GM13976 (cell line): ENCODE results near the gene ME3.

ENCODE experiments used
- DNase-seq: peaks from one replicate; pipeline ENCODE4 v3.0.0; 2012; ENCODE audit warnings: low spot score
- in situ Hi-C: fragments of 300-500 bp; cut with MboI; formaldehyde crosslinking; loops from one replicate; pipeline ENCODE4 v1.12.0; 2022; ENCODE audit warnings: low sequenced_read_pairs, mixed read lengths, inconsistent platforms; ENCODE audit not compliant: unreplicated experiment
- TF ChIP-seq, protein P1 (sequence below): IDR thresholded peaks from 2 replicates; pipeline ENCODE4 v1.5.1; 2012; ENCODE audit warnings: borderline replicate concordance, mild to moderate bottlenecking; ENCODE audit not compliant: insufficient read depth; ENCODE audit errors: extremely low read depth, missing control alignments, control extremely low read depth

ME3 gene

DNA sequence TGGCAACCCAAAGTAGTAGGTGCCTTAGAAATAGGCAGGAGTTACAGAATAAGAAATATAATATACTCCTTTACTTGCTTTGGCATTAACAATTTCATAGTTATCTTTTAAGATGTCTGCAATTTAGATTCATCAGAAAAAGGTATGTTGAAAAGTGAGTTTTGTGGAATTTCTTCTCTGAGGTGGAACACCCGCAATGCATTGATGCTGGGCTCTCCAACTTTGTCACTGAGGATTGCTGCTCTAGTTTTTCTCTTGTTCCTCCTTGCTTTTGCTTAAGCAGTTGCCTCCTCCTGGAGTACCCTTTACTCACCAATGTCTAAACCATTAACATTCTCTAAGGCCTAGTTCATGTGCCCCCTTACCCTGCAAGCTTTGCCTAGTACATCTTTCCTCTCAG is 14.1 kb upstream of the ME3 start:
- DNase-seq = no peak
- in situ Hi-C loops = no loop called here
- TF ChIP-seq, protein P1, sequence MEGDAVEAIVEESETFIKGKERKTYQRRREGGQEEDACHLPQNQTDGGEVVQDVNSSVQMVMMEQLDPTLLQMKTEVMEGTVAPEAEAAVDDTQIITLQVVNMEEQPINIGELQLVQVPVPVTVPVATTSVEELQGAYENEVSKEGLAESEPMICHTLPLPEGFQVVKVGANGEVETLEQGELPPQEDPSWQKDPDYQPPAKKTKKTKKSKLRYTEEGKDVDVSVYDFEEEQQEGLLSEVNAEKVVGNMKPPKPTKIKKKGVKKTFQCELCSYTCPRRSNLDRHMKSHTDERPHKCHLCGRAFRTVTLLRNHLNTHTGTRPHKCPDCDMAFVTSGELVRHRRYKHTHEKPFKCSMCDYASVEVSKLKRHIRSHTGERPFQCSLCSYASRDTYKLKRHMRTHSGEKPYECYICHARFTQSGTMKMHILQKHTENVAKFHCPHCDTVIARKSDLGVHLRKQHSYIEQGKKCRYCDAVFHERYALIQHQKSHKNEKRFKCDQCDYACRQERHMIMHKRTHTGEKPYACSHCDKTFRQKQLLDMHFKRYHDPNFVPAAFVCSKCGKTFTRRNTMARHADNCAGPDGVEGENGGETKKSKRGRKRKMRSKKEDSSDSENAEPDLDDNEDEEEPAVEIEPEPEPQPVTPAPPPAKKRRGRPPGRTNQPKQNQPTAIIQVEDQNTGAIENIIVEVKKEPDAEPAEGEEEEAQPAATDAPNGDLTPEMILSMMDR = no peak

DNA sequence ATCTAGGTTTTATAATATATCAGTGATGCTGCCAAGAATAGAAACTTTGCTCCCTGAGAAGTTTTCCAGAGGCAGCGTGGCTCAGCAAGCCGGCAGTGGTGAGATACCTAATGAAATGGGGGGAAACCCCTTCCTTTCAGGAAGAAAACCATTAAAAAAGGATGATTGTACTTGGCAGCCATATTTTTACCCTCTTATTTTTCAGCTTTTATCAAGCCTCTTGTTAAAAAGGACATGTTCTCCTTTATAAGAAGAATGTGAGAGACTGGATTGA is 9.0 kb upstream of the ME3 start:
- no peak for DNase-seq
- TF ChIP-seq, protein P1 = no peak
- in situ Hi-C loops = no loop called here

DNA sequence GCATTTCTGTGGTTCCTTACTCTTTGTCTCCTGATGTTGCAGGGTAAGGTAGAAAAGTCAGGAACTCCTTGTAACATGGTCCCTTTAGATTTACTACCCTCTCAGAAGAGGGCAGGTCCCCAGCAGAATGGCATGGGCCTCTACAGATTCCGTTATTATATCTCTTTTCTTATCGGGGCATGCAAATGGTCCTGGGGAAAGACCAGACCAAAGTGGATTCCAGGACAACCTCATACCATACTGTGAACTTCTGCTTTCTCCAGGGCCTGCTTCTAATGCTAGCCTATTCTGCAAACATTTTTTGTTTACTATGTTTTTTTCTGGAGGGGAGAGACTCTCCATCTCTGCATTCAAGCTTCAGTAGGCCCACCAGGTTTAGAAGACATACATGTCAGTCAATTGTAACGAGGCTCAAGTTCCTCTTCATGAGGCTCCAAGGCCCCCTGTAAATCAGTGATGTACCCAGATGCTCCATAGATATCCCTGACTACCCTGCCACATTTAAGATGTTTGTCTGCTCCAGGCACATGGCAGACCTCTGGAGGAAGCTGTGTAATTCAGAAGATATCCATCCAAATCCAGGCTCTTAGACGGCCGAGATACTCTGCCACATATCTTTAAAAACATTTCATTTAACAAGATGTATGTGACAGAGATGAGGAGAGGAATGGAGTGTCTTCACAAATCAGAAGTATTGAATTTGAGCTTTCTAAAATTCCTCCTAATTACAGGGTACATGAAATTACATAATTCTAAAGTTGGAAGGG is 8.5 kb upstream of the ME3 start:
- no peak for DNase-seq
- TF ChIP-seq, protein P1 = no peak
- in situ Hi-C loops = no loop called here

DNA sequence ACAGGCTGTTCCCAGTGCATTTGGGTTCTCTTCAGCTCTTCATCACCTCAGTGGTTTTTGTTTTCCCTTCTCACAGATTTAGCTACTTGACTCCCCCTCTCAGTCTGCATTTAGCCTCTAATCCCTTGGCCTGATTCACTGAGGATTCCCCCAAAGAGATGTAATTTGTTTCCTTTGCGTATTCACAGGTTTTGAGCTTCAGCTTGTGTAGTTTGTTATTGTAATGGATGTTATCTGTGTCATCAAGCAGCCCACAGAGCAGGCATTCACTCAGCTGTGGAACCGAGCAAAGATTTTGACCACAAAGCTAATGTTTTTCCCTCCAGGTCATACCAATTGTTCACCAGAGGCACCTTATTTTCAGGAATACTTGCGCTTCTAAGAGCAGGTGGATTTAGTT is 6.4 kb upstream of the ME3 start:
- TF ChIP-seq, protein P1 = no peak
- in situ Hi-C loops = no loop called here
- no peak for DNase-seq

DNA sequence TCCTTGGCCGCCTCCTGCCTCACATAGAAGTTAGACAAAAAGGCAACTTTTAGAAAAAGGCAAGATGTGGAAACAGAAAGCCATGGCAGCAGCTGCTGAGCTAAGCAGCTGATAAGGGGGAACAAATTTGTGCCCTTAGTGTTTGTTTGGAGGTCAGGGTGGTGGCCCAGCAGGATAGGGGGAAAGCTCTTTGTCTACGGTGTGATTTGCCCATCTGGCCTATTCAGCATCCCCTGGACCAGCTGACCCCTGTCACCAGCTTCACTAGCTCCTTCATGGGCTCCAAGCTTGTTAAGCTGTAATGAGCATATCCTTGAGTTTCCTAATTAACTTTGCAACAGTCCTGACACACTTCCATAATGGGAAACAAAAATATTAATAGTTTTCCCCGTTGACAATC is 5.9 kb upstream of the ME3 start:
- no peak for DNase-seq
- TF ChIP-seq, protein P1 = no peak
- in situ Hi-C loops = no loop called here

DNA sequence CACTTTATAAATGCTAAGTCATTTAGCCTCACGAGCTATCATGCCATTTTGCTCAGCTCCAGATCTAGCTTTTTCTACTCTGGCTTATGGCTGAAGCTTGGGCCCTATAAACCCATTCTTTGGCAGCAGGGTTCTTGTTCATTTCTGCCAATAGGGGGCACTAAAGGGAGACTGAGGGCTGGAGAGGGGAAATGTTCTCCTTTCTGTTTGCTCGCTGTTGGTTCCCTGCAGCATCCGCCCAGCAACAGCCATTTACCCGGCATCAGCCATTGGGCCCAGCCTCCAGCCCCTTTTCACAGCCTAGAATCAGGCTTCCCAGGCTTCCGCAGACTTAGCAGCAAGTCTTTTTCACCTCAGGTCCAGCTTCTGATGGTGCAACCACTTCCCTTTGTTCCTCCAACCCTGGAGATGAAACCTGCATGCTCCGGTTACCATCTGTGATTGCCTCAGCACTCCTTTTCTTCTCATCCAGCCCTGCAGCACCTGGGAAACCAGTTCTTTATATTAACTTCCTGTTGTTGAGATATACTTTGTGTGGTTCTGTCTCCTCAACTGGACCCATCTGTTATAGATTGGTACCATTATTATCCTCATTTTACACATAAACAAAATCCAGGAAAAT is 4.2 kb upstream of the ME3 start:
- TF ChIP-seq, protein P1 = peak; percentile 10
- in situ Hi-C loops = no loop called here
- peak; percentile 24 for DNase-seq
